GM06990 (cell line): Measurements from ENCODE around the gene HDAC4.

Experiments
- DNase-seq: peaks from one replicate; pipeline ENCODE4 v3.0.0-alpha.2; 2011; ENCODE audit not compliant: insufficient read length; ENCODE audit errors: extremely low read depth
- H3K27me3 ChIP-seq: replicated peaks from 2 replicates; pipeline ENCODE4 v1.6.0; 2011; ENCODE audit warnings: low read length; ENCODE audit not compliant: control insufficient read depth, insufficient read depth
- H3K36me3 ChIP-seq: 2 replicates; pipeline ENCODE4 v1.5.1; 2011; ENCODE audit warnings: low read length; ENCODE audit not compliant: control insufficient read depth, insufficient read depth
- H3K4me3 ChIP-seq: replicated peaks from 2 replicates; pipeline ENCODE4 v1.5.1; 2011; ENCODE audit warnings: low read depth, mild to moderate bottlenecking, control low read depth, low read length
- CTCF ChIP-seq: IDR thresholded peaks from 2 replicates; pipeline ENCODE4 v1.5.1; 2011; ENCODE audit warnings: low read length, control low read depth, mild to moderate bottlenecking, inconsistent platforms; ENCODE audit not compliant: insufficient read depth, poor library complexity, severe bottlenecking

Gene HDAC4

GRCh38 chr2:239286901-239287300 is 113.9 kb downstream of the HDAC4 start:
- Histone ChIP-seq H3K36me3 (no peaks in the 10 kb centered on the region), H3K27me3 (no peaks in the 10 kb centered on the region), H3K4me3 (no peak overlapping the region)
- TF ChIP-seq CTCF, result no peak
- DNase-seq, result no peak

DNA sequence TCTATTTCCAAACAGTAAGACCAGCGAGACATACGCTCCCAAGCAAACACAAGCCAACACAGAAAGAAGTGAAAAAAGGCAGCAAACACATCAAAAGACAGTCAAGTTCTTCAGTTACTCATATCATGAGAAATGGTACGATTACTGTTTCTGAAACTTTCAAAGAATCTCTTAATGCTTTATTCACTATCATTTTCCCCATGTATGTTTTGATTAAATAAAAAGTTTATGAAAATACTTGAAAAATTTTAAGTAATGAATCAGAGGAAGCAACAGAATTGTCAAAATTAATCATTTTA is 114.9 kb downstream of the HDAC4 start:
- H3K4me3 ChIP-seq, result no peak overlapping the region
- TF ChIP-seq CTCF, result no peak
- H3K27me3 ChIP-seq, result no peaks in the 10 kb centered on the region
- no peaks in the 10 kb centered on the region for H3K36me3 ChIP-seq
- DNase-seq, result no peak

- H3K36me3 ChIP-seq, result no peaks in the 10 kb centered on the region
- TF ChIP-seq CTCF, result no peak
- DNase-seq, result peak; percentile 36
- H3K27me3 ChIP-seq, result no peaks in the 10 kb centered on the region
- no peak overlapping the region for H3K4me3 ChIP-seq
Measured at GRCh38 chr2:239285071-239285931, 115.5 kb downstream of the HDAC4 start.

- no peak for TF ChIP-seq CTCF
- no peaks in the 10 kb centered on the region for H3K27me3 ChIP-seq
- H3K36me3 ChIP-seq, result no peaks in the 10 kb centered on the region
- H3K4me3 ChIP-seq, result no peak overlapping the region
- no peak for DNase-seq
Measured at GRCh38 chr2:239283961-239284795, 116.6 kb downstream of the HDAC4 start.

- DNase-seq, result no peak
- Histone ChIP-seq H3K27me3 (no peaks in the 10 kb centered on the region), H3K36me3 (no peaks in the 10 kb centered on the region), H3K4me3 (no peak overlapping the region)
- no peak for TF ChIP-seq CTCF
Measured at GRCh38 chr2:239283288-239283945, 117.4 kb downstream of the HDAC4 start.
